ENCODE measurements around the gene ZNF516.
A peak's percentile ranks its signal among the peaks of the same experiment; 100 is the strongest.

ZNF516 gene

GRCh38 chr18:76405280-76405679, 89.8 kb downstream of the ZNF516 start:
- DNase-seq (ENCODE audit: low read depth), result no peak
- no peak for TF ChIP-seq CTCF (IDR thresholded peaks at IDR 0.05; ENCODE audit: control insufficient read depth, insufficient read depth, low read depth, low read length, missing control alignments)
- no peak overlapping the region for H3K4me3 ChIP-seq (ENCODE audit: control insufficient read depth, low read depth, low read length)

GRCh38 chr18:76404345-76404831, 90.7 kb downstream of the ZNF516 start:
- no peak for DNase-seq (ENCODE audit: low read depth)
- H3K4me3 ChIP-seq (ENCODE audit: control insufficient read depth, low read depth, low read length), result no peak overlapping the region
- no peak for TF ChIP-seq CTCF (IDR thresholded peaks at IDR 0.05; ENCODE audit: control insufficient read depth, insufficient read depth, low read depth, low read length, missing control alignments)

GRCh38 chr18:76402026-76402990, 92.7 kb downstream of the ZNF516 start:
- no peak for DNase-seq (ENCODE audit: low read depth)
- TF ChIP-seq CTCF (IDR thresholded peaks at IDR 0.05; ENCODE audit: control insufficient read depth, insufficient read depth, low read depth, low read length, missing control alignments), result no peak
- H3K4me3 ChIP-seq (ENCODE audit: control insufficient read depth, low read depth, low read length), result no peak overlapping the region

GRCh38 chr18:76401498-76401897, 93.5 kb downstream of the ZNF516 start:
- no peak for DNase-seq (ENCODE audit: low read depth)
- no peak overlapping the region for H3K4me3 ChIP-seq (ENCODE audit: control insufficient read depth, low read depth, low read length)
- no peak for TF ChIP-seq CTCF (IDR thresholded peaks at IDR 0.05; ENCODE audit: control insufficient read depth, insufficient read depth, low read depth, low read length, missing control alignments)

- H3K4me3 ChIP-seq (ENCODE audit: control insufficient read depth, low read depth, low read length), result no peak overlapping the region
- no peak for TF ChIP-seq CTCF (IDR thresholded peaks at IDR 0.05; ENCODE audit: control insufficient read depth, insufficient read depth, low read depth, low read length, missing control alignments)
- DNase-seq (ENCODE audit: low read depth), result no peak
Measured at GRCh38 chr18:76399613-76400391, 95.2 kb downstream of the ZNF516 start.

GRCh38 chr18:76398896-76399612, 96.0 kb downstream of the ZNF516 start:
- H3K4me3 ChIP-seq (ENCODE audit: control insufficient read depth, low read depth, low read length), result no peak overlapping the region
- peak; percentile 28 for DNase-seq (ENCODE audit: low read depth)
- TF ChIP-seq CTCF (IDR thresholded peaks at IDR 0.05; ENCODE audit: control insufficient read depth, insufficient read depth, low read depth, low read length, missing control alignments), result peak; percentile 99
